CD8-positive, alpha-beta memory T cell (primary cell): ENCODE measurements around the gene EXTL1. TPM values are rescaled to one million over a fixed set of nuclear protein-coding genes. Genes with fewer than 3 reads are reported as not detected.

Source experiments
- CTCF ChIA-PET: fragments of 350-600 bp; sonication (Branson Sonifier 250); formaldehyde crosslinking; loops from one replicate; lab custom pipeline; 2021; ENCODE audit warnings: antibody characterized with exemption; lab: Charles Lee
- POLR2A ChIA-PET: fragments of 350-600 bp; sonication (Branson Sonifier 250); formaldehyde crosslinking; loops from one replicate; lab custom pipeline; 2021; ENCODE audit warnings: antibody characterized with exemption; lab: Charles Lee
- DNase-seq, 5 donors: peaks; one replicate each; pipeline versions ENCODE4 v3.0.0 to v3.0.0-alpha.2; 2020 to 2022; ENCODE audit warnings: mixed read lengths in 1 of 5
- H3K27ac ChIP-seq: one replicate; pipeline ENCODE4 v1.7.0; 2013; ENCODE audit warnings: low read depth, mild to moderate bottlenecking, low read length, moderate library complexity
- H3K27me3 ChIP-seq: 2 replicates; pipeline ENCODE4 v1.7.0; 2013; ENCODE audit warnings: low read length, mild to moderate bottlenecking; ENCODE audit not compliant: insufficient read depth, poor library complexity, severe bottlenecking
- H3K36me3 ChIP-seq: 2 replicates; pipeline ENCODE4 v1.7.0; 2013; ENCODE audit warnings: mild to moderate bottlenecking, low read length, moderate library complexity; ENCODE audit not compliant: insufficient read depth
- H3K4me1 ChIP-seq: 2 replicates; pipeline ENCODE4 v1.7.0; 2013; ENCODE audit warnings: mild to moderate bottlenecking, low read length, moderate library complexity; ENCODE audit not compliant: insufficient read depth
- H3K4me3 ChIP-seq: 2 replicates; pipeline ENCODE4 v1.7.0; 2013; ENCODE audit warnings: mild to moderate bottlenecking, low read length
- H3K9me3 ChIP-seq: 2 replicates; pipeline ENCODE4 v1.7.0; 2013; ENCODE audit warnings: mild to moderate bottlenecking, low read length
- H3K27ac Mint-ChIP-seq, 8 donors: one replicate each; pipeline ENCODE4 v1.8.0; 2020 to 2021; ENCODE audit warnings: mixed read lengths in 8 of 8, mild to moderate bottlenecking in 6 of 8, inconsistent platforms in 3 of 8, moderate library complexity in 3 of 8
- H3K27me3 Mint-ChIP-seq, 2 donors: one replicate each; pipeline ENCODE4 v1.8.0; 2020 to 2021; ENCODE audit warnings: mixed read lengths in 2 of 2, mild to moderate bottlenecking in 1 of 2, moderate library complexity in 1 of 2
- H3K36me3 Mint-ChIP-seq, 3 donors: one replicate each; pipeline ENCODE4 v1.8.0; 2020 to 2021; ENCODE audit warnings: mixed read lengths in 3 of 3, inconsistent platforms in 1 of 3, mild to moderate bottlenecking in 1 of 3
- H3K4me1 Mint-ChIP-seq, 3 donors: one replicate each; pipeline ENCODE4 v1.8.0; 2020 to 2021; ENCODE audit warnings: mixed read lengths in 3 of 3, inconsistent platforms in 1 of 3, mild to moderate bottlenecking in 1 of 3
- H3K4me3 Mint-ChIP-seq, 7 donors: one replicate each; pipeline ENCODE4 v1.8.0; 2020 to 2021; ENCODE audit warnings: mixed read lengths in 7 of 7, mild to moderate bottlenecking in 6 of 7, moderate library complexity in 4 of 7, inconsistent platforms in 2 of 7
- H3K9me3 Mint-ChIP-seq, 5 donors: one replicate each; pipeline ENCODE4 v1.8.0; 2020 to 2022; ENCODE audit warnings: mixed read lengths in 5 of 5, mild to moderate bottlenecking in 3 of 5, moderate library complexity in 2 of 5, inconsistent platforms in 1 of 5
- polyA plus RNA-seq: library from polyadenylated mRNA; unstranded; fragments of 300-500 nt; fragmentation: Illumina TruSeq; gene quantifications from one replicate; pipeline ENCODE4 v1.2.3, GENCODE V29; 2021
- total RNA-seq, 2 experiments: library from RNA; stranded (reverse); gene quantifications; one replicate each; pipeline ENCODE4 v1.2.3, GENCODE V29; 2021

EXTL1 gene
- total and polyA plus RNA-seq, 3 experiments from 2014 or later: not detected

DNA sequence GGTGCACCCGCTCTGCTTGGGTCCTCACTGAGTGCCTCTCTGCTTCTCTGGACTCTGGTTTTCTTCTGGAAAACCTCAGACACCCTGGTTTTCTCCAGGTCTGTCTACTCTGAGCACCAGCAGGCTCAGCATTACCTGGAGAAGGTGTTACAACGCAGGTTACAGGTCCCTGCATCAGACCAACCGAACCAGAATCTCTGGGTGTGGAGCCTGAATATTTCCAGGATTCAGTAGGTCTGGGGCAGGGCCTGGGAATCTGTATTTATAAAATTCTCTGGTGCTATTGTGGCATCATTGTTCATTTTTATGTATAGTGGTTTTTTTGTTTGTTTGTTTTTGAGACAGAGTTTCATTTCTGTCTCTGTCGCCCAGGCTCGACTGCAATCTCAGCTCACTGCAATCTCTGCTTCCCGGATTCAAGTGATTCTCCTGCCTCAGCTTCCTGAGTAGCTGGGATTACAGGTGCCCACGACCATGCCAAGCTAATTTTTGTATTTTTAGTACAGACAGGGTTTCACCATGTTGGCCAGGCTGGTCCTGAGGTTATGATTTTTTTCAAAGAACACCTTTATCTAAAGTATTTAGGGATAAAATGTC, 25.8 kb downstream of the EXTL1 start:
- Histone ChIP-seq H3K4me1 (no peaks in the 10 kb centered on the region), H3K36me3 (no peaks in the 10 kb centered on the region), H3K9me3 (no peaks in the 10 kb centered on the region), H3K27me3 (peaks cover 30% of the 10 kb centered on the region), H3K4me3 (no peak overlapping the region), H3K27ac (no peak overlapping the region)
- ChIA-PET POLR2A (no interaction called here), CTCF (no interaction called here)
- Mint-ChIP-seq H3K27me3 (peaks cover 41 to 76% of the 10 kb centered on the region in 2 donors), H3K36me3 (no peaks in the 10 kb centered on the region), H3K4me1 (peaks cover 0 to 7% (median 3%) of the 10 kb centered on the region in 3 donors), H3K4me3 (peak overlapping the region in 1 of 7 donors; percentile 51), H3K27ac (no peak overlapping the region), H3K9me3 (no peaks in the 10 kb centered on the region)
- no peak for DNase-seq

DNA sequence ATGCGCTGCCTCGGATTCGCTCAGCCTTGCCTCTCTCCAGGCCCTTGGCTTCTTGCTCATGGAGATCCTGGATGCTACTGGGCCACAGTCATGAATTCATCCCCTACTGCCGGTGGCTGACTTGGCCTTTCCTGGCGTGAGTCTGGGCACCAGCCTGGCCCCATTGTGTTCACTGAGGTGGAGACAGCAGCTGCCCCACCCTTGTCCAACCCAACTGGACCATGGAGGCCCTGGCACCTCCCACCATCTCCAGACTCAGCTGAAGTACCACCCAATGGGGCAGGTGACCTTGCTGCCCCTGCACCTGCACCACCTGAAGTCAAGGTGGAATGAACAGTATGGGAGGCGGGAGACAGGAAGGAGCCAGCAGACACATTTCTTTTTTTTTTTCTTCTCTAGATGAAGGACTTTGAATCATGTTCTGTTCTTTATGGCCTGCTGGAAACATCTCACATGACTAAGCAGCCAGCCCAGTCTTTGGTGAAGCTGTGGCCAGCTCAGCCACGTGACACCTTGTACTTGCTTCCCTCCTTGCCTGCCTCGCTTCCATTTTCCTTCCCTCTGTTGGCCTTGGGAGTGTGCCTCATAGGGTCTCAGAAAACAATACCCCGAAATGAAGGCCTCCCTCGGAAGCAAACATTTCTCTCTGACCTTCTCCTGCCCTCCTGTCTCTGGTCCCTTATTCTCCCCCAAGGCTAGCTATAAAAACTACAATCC, 28.1 kb downstream of the EXTL1 start:
- CTCF ChIA-PET: no interaction called here
- Mint-ChIP-seq H3K36me3 (no peaks in the 10 kb centered on the region), H3K27me3 (peaks cover 38 to 69% of the 10 kb centered on the region in 2 donors), H3K9me3 (no peaks in the 10 kb centered on the region), H3K4me1 (peaks cover 0 to 6% (median 3%) of the 10 kb centered on the region in 3 donors), H3K27ac (peak overlapping the region in 1 of 8 donors; percentile 94), H3K4me3 (no peak overlapping the region)
- Histone ChIP-seq H3K9me3 (no peaks in the 10 kb centered on the region), H3K4me1 (no peaks in the 10 kb centered on the region), H3K36me3 (no peaks in the 10 kb centered on the region), H3K27ac (no peak overlapping the region), H3K4me3 (no peak overlapping the region), H3K27me3 (peaks cover 21% of the 10 kb centered on the region)
- POLR2A ChIA-PET: interaction anchor here (0.7 kb wide), 1 partner anchor 230 kb away, joined by 3 read pairs; the partner anchor contains the start of gene SH3BGRL3
- no peak for DNase-seq

DNA sequence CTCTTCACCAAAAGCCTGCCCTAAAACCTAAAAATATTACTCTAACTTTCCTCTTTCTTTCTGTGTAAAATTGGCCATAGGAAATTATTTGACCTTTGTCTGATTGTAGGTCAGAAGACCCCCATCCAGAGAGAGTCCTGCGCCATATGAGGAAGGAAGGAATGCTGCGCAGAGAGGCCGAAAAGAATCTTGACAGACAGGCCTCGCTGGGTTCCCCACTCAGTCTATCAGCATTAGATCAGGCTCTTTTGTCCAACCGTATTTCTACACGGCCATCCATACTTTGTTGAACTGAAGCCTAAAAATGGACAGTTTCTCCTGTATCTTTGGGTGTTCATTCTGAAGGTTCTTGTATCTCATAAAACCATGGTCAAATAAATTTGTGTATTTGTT, 28.7 kb downstream of the EXTL1 start:
- Mint-ChIP-seq H3K27ac (no peak overlapping the region), H3K27me3 (peaks cover 32 to 68% of the 10 kb centered on the region in 2 donors), H3K9me3 (no peaks in the 10 kb centered on the region), H3K4me3 (no peak overlapping the region), H3K4me1 (peaks cover 0 to under 1% (median under 1%) of the 10 kb centered on the region in 3 donors), H3K36me3 (no peaks in the 10 kb centered on the region)
- POLR2A ChIA-PET: interaction anchor here (0.7 kb wide), 1 partner anchor 230 kb away, joined by 3 read pairs; the partner anchor contains the start of gene SH3BGRL3
- no peaks in the 10 kb centered on the region for H3K9me3 ChIP-seq
- CTCF ChIA-PET: no interaction called here
- no peak for DNase-seq
- H3K36me3 ChIP-seq: no peaks in the 10 kb centered on the region
- no peaks in the 10 kb centered on the region for H3K4me1 ChIP-seq
- no peak overlapping the region for H3K27ac ChIP-seq
- peaks cover 16% of the 10 kb centered on the region for H3K27me3 ChIP-seq
- no peak overlapping the region for H3K4me3 ChIP-seq

DNA sequence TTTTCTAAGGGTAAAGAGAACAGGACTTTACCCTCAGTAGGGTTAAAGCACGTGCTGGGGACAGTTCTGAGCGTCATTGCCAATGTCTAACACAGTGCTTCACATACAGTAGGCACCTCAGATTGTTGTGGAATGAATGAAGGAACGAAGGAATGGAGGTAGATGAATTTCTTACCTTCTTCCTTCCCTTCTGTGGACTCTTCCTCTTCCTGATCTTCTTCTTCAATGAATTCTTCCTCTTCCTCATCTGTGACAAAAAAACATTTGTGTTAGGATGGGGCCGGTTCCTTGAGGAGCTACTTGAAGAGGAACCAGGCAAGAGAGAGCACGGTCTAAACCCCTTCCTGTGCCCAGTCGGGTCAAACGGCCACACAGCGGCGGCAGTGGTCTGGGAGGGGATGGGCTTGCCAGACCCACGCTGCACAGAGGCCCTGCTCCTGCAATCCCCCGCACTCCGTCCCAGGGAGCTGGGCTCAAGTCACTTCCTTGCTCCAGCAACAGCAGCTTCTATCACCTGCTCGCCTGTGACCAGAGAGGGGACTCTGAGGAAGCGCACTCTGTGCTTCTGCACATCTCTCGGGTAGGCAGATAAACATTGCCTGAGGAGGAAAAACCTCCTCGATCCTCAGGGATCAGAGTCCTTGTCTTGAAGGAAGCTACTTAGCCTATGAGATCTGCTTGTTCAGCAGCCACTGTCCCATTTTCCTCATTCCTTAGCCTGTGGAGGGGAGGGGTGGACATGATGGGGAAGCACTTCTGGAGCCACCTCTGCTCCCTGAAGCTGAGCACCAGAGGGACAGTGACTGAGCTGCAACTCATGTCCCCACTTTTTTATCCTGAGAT, 32.4 kb downstream of the EXTL1 start:
- Histone ChIP-seq H3K4me1 (no peaks in the 10 kb centered on the region), H3K4me3 (no peak overlapping the region), H3K27me3 (peaks cover 5% of the 10 kb centered on the region), H3K36me3 (no peaks in the 10 kb centered on the region), H3K9me3 (no peaks in the 10 kb centered on the region), H3K27ac (no peak overlapping the region)
- POLR2A ChIA-PET: no interaction called here
- CTCF ChIA-PET: interaction anchor here (0.7 to 2.2 kb wide), 3 partner anchors 18 to 1978 kb away, joined by 3 to 10 read pairs (median 4); no protein-coding TSS in a partner anchor
- no peaks in the 10 kb centered on the region for H3K36me3 Mint-ChIP-seq
- no peaks in the 10 kb centered on the region for H3K9me3 Mint-ChIP-seq
- no peak overlapping the region for H3K4me3 Mint-ChIP-seq
- no peak for DNase-seq
- peaks cover 26 to 61% of the 10 kb centered on the region in 2 donors for H3K27me3 Mint-ChIP-seq
- H3K4me1 Mint-ChIP-seq: no peaks in the 10 kb centered on the region
- peak overlapping the region in 1 of 8 donors; percentile 14 for H3K27ac Mint-ChIP-seq

DNA sequence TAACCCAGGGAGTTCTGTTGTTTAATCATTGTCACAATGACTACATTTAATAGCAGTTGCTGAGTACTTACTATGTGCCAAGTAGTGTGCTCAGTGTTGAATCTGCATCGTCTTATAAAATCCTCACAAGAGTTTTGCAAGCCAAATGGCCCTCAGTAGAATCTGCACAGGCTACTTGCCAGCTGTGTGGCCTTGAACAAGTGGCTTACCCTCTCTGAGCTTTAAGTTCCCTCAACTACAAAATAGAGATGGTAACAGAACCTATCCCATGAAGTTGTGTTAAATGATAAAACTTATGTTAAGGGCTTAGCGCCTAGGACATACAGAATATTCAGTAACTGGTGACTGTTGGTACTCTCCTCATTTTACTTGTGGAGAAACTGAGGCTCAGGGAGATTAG, 33.5 kb downstream of the EXTL1 start:
- H3K27ac Mint-ChIP-seq: no peak overlapping the region
- no peaks in the 10 kb centered on the region for H3K36me3 ChIP-seq
- peaks cover 28 to 61% of the 10 kb centered on the region in 2 donors for H3K27me3 Mint-ChIP-seq
- no peak overlapping the region for H3K4me3 Mint-ChIP-seq
- no peaks in the 10 kb centered on the region for H3K36me3 Mint-ChIP-seq
- no peak overlapping the region for H3K27ac ChIP-seq
- H3K9me3 ChIP-seq: no peaks in the 10 kb centered on the region
- no peak for DNase-seq
- H3K4me3 ChIP-seq: no peak overlapping the region
- POLR2A ChIA-PET: interaction anchor here (0.6 kb wide), 1 partner anchor 1335 kb away, joined by 3 read pairs; no protein-coding TSS in a partner anchor
- no peaks in the 10 kb centered on the region for H3K9me3 Mint-ChIP-seq
- peaks cover 6% of the 10 kb centered on the region for H3K27me3 ChIP-seq
- CTCF ChIA-PET: interaction anchor here (0.7 to 2.2 kb wide), 3 partner anchors 11 to 1979 kb away, joined by 3 to 10 read pairs (median 4); no protein-coding TSS in a partner anchor
- H3K4me1 Mint-ChIP-seq: no peaks in the 10 kb centered on the region
- H3K4me1 ChIP-seq: no peaks in the 10 kb centered on the region

DNA sequence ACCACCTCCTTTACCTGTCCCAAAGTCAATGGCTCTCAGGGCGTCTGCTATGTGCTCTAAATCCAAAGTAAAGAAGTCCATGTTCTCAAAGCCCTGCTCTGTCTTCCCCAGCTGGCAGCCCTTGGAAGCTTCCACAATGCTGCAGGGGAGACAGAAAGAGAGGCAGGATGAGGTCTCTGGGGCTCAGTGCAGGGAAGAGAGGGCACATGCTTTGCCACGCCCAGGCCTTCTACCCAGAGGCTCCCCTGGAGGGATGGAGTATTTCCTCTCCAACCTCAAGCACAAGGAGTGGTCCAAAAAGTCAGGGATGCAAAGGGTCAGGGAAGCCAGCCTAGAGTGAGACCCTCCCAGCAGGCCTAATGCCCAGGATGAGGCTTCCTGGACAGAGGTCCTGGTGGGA, 35.6 kb downstream of the EXTL1 start:
- peaks cover 27 to 51% of the 10 kb centered on the region in 2 donors for H3K27me3 Mint-ChIP-seq
- CTCF ChIA-PET: interaction anchor here (1.6 kb wide), 1 partner anchor 21 kb away, joined by 4 read pairs; no protein-coding TSS in a partner anchor
- peaks cover 9% of the 10 kb centered on the region for H3K27me3 ChIP-seq
- H3K4me3 Mint-ChIP-seq: no peak overlapping the region
- H3K27ac Mint-ChIP-seq: no peak overlapping the region
- H3K9me3 Mint-ChIP-seq: no peaks in the 10 kb centered on the region
- H3K27ac ChIP-seq: no peak overlapping the region
- no peaks in the 10 kb centered on the region for H3K9me3 ChIP-seq
- no peaks in the 10 kb centered on the region for H3K4me1 ChIP-seq
- no peaks in the 10 kb centered on the region for H3K36me3 ChIP-seq
- H3K36me3 Mint-ChIP-seq: no peaks in the 10 kb centered on the region
- H3K4me3 ChIP-seq: no peak overlapping the region
- POLR2A ChIA-PET: no interaction called here
- no peak for DNase-seq
- H3K4me1 Mint-ChIP-seq: no peaks in the 10 kb centered on the region

DNA sequence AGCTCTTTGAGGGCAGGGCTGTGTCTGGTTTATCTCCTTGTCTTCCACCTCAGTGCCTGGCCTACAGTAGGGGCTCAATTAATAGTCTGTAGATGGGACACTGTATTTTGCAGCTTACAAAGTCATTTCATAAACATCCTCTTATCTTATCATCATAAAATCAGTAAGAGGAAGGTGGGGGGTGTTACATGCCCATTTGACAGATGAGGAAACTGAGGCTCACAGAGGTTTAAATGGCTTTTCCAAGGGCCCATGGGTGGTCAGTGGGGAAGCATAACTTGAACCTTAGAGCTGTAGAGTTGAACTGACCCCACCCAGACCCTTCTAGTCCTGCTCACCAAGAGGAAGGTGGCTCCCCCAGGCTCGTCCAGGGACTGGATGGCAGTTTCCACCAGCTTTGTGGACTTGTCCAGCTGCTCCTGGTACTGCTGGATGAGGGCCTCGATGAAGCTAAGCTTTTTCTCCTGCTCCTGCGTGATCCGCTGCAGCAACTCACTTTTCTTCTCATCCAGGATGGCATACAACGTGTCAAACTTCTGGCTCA, 36.5 kb downstream of the EXTL1 start:
- H3K4me3 ChIP-seq: no peak overlapping the region
- no peaks in the 10 kb centered on the region for H3K9me3 Mint-ChIP-seq
- H3K27me3 Mint-ChIP-seq: peaks cover 26 to 52% of the 10 kb centered on the region in 2 donors

More for the DNA sequence above, 36.5 kb downstream of the EXTL1 start:
- Histone ChIP-seq H3K27me3 (peaks cover 9% of the 10 kb centered on the region), H3K27ac (no peak overlapping the region), H3K36me3 (no peaks in the 10 kb centered on the region), H3K9me3 (no peaks in the 10 kb centered on the region), H3K4me1 (no peaks in the 10 kb centered on the region)
- no peak for DNase-seq
- no peaks in the 10 kb centered on the region for H3K36me3 Mint-ChIP-seq
- ChIA-PET POLR2A (no interaction called here), CTCF (interaction anchor here (0.7 to 1.6 kb wide), 2 partner anchors 14 to 22 kb away, joined by 4 to 5 read pairs; no protein-coding TSS in a partner anchor)
- no peak overlapping the region for H3K4me3 Mint-ChIP-seq
- no peaks in the 10 kb centered on the region for H3K4me1 Mint-ChIP-seq
- H3K27ac Mint-ChIP-seq: no peak overlapping the region
